GM19452 (cell line): ENCODE data around the gene CX3CR1.
"Not testable (repeated sequence)": the region's sequence is repeated elsewhere in the genome, so short reads cannot be mapped to it uniquely, and the experiment has no call there.

ENCODE experiments used
- ATAC-seq: cut with Tn5 transposase; IDR thresholded peaks from one replicate; pipeline ENCODE4 v1.9.1; 2021; ENCODE audit not compliant: unreplicated experiment

CX3CR1 gene

GRCh38 chr3:39268549-39268900 is 11.3 kb downstream of the CX3CR1 start:
- ATAC-seq = no peak

- no peak for ATAC-seq
These were observed 11.9 kb downstream of the CX3CR1 start for GRCh38 chr3:39267631-39268548.

- no peak for ATAC-seq
These were observed 15.8 kb downstream of the CX3CR1 start for GRCh38 chr3:39264053-39264452.

- ATAC-seq = no peak
These were observed 16.3 kb downstream of the CX3CR1 start for GRCh38 chr3:39263576-39263975.

- ATAC-seq = no peak
These were observed 17.0 kb downstream of the CX3CR1 start for GRCh38 chr3:39262846-39263245.

- no peak for ATAC-seq
These were observed 18.1 kb downstream of the CX3CR1 start for GRCh38 chr3:39261726-39262125.

GRCh38 chr3:39260957-39261356 is 18.9 kb downstream of the CX3CR1 start:
- ATAC-seq = no peak

GRCh38 chr3:39260318-39260717 is 19.5 kb downstream of the CX3CR1 start:
- no peak for ATAC-seq

- peak; percentile 98 for ATAC-seq
These were observed 24.1 kb downstream of the CX3CR1 start for GRCh38 chr3:39255503-39256325.

- ATAC-seq = no peak
These were observed 24.9 kb downstream of the CX3CR1 start for GRCh38 chr3:39254806-39255449.

GRCh38 chr3:39251576-39251975 is 28.3 kb downstream of the CX3CR1 start:
- ATAC-seq = no peak

GRCh38 chr3:39250116-39250747 is 29.6 kb downstream of the CX3CR1 start:
- ATAC-seq = no peak

- no peak for ATAC-seq
These were observed 30.3 kb downstream of the CX3CR1 start for GRCh38 chr3:39249453-39250115.

- ATAC-seq = no peak
These were observed 38.3 kb downstream of the CX3CR1 start for GRCh38 chr3:39241561-39241960.

GRCh38 chr3:39237027-39237426 is 42.8 kb downstream of the CX3CR1 start:
- no peak for ATAC-seq

- no peak for ATAC-seq
These were observed 45.2 kb downstream of the CX3CR1 start for GRCh38 chr3:39234651-39235050.

GRCh38 chr3:39232859-39233258 is 47.0 kb downstream of the CX3CR1 start:
- ATAC-seq = no peak

- ATAC-seq = no peak
These were observed 49.4 kb downstream of the CX3CR1 start for GRCh38 chr3:39230453-39230852.

- ATAC-seq = no peak
These were observed 51.3 kb downstream of the CX3CR1 start for GRCh38 chr3:39228496-39228895.

- ATAC-seq = not testable (repeated sequence)
These were observed 52.2 kb downstream of the CX3CR1 start for GRCh38 chr3:39227596-39227995.
